Activated CD8-positive, alpha-beta memory T cell treated with anti-CD3 and anti-CD28 coated beads for 1 hour (primary cell): ENCODE measurements around the gene GPR143.

Experiments
- DNase-seq, 2 donors: peaks; one replicate each; pipeline ENCODE4 v3.0.0-alpha.2; 2020; ENCODE audit warnings: low read depth in 1 of 2; ENCODE audit errors: extremely low read depth in 1 of 2

Gene GPR143

DNA sequence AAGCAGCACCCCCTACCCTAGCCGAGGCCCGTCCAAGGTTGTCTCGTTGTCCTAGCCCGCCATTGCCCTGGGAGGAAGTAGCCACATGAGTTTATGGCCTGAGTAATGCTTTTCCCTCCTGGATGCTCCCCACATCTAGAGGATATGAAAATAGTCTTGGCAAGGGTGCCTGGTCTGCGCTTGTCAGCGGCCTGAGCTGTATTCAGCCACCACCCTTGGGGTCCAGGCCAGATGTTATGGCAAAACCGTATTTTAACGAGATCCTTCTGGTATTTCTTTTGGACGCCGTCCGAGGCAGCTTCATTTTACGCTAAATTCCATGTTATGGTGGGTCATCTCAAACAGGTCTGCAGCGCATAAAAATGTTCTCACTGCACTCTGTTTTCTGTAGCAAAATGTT lies 89.3 kb downstream of the GPR143 start:
- no peak for DNase-seq
